Transverse colon (tissue), 4 donors: ENCODE results near the gene THBS2. TPM values are rescaled to one million over a fixed set of nuclear protein-coding genes. Genes with fewer than 3 reads are reported as not detected.

Experiments used
- DNase-seq: peaks from one replicate; pipeline ENCODE4 v3.0.0-alpha.2; 2019
- H3K27ac ChIP-seq, 4 donors: fragments of 200-600 bp; sonication (generic); 2 replicates each; pipeline ENCODE4 v1.5.1; 2016 to 2018; ENCODE audit warnings: inconsistent platforms in 4 of 4
- H3K27me3 ChIP-seq: fragments of 200-600 bp; sonication (generic); 2 replicates; pipeline ENCODE4 v1.5.1; 2017; ENCODE audit warnings: inconsistent platforms
- H3K36me3 ChIP-seq, 4 donors: fragments of 200-600 bp; sonication (generic); 2 replicates each; pipeline ENCODE4 v1.5.1; 2017 to 2019; ENCODE audit warnings: inconsistent platforms in 4 of 4
- H3K4me1 ChIP-seq, 4 donors: fragments of 200-600 bp; sonication (generic); 2 replicates each; pipeline ENCODE4 v1.5.1; 2017 to 2020; ENCODE audit warnings: inconsistent platforms in 4 of 4
- H3K4me3 ChIP-seq, 4 donors: fragments of 200-600 bp; sonication (generic); 1 replicate in 1 of 4; 2 replicates in 3 of 4; pipeline versions ENCODE4 v1.5.1 to v1.6.1; 2017 to 2019; ENCODE audit warnings: inconsistent platforms in 4 of 4
- H3K9me3 ChIP-seq, 2 donors: fragments of 200-600 bp; sonication (generic); 2 replicates each; pipeline ENCODE4 v1.5.1; 2017 to 2019; ENCODE audit warnings: inconsistent platforms in 2 of 2
- CTCF ChIP-seq, 5 experiments: fragments of 200-600 bp in 3 of 5; fragments of 450-650 bp in 2 of 5; sonication (generic) in 3 of 5; IDR thresholded peaks; 1 replicate in 2 of 5; 2 replicates in 3 of 5; pipeline ENCODE4 v1.5.1; 2016 to 2017; ENCODE audit warnings: antibody characterized with exemption in 5 of 5, inconsistent platforms in 3 of 5, mild to moderate bottlenecking in 2 of 5, moderate library complexity in 1 of 5
- EP300 ChIP-seq: sonication (generic); formaldehyde crosslinking; IDR thresholded peaks from one replicate; pipeline ENCODE4 v1.6.1; 2017; ENCODE audit warnings: antibody characterized with exemption, low read depth
- POLR2A ChIP-seq: fragments of 450-650 bp; IDR thresholded peaks from one replicate; pipeline ENCODE4 v1.6.1; 2016; ENCODE audit warnings: antibody characterized with exemption, mild to moderate bottlenecking, moderate library complexity
- POLR2AphosphoS5 ChIP-seq, 3 donors: sonication (generic); formaldehyde crosslinking; IDR thresholded peaks; one replicate each; pipeline ENCODE4 v1.6.1; 2016; ENCODE audit warnings: antibody characterized with exemption in 3 of 3
- WGBS, 2 donors: methylation state at CpG; one replicate each; pipeline ENCODE4 v1.1.5; 2018; ENCODE audit warnings: low coverage in 1 of 2; 5-methylcytosine and 5-hydroxymethylcytosine counted together
- in situ Hi-C, 4 donors: fragments of 200-750 bp; cut with MboI; loops; one replicate each; pipeline versions ENCODE4 v1.15.0 to v1.15.1; 2017; ENCODE audit warnings: low sequenced_read_pairs in 3 of 4, low pct_ligation_motif_present in 1 of 4, low pct_unique_long_range_greater_than_20kb in 1 of 4
- intact Hi-C: fragments of 100-400 bp; cut with DNase I; formaldehyde crosslinking; loops from one replicate; pipeline ENCODE4 v1.15.1; 2023; ENCODE audit warnings: low total_unique reads
- total RNA-seq, 4 donors: library from RNA; depleted of rRNA; stranded (reverse); fragments of >200 nt; gene quantifications; one replicate each; pipeline ENCODE4 v1.1.0, GENCODE V29; 2016

The THBS2 gene
- total RNA-seq, 4 donors from 2014 or later = 11.5 to 25.5 (median 18.1) TPM

- Histone ChIP-seq H3K4me1 (no peaks in the 10 kb centered on the region), H3K9me3 (no peaks in the 10 kb centered on the region), H3K4me3 (no peak overlapping the region), H3K27ac (no peak overlapping the region), H3K36me3 (no peaks in the 10 kb centered on the region), H3K27me3 (no peaks in the 10 kb centered on the region)
- TF ChIP-seq EP300 (no peak), POLR2A (no peak), CTCF (IDR thresholded peaks at IDR 0.05) (no peak), POLR2AphosphoS5 (IDR thresholded peaks at IDR 0.05) (no peak)
- intact Hi-C loops = no loop called here
- no peak for DNase-seq
- in situ Hi-C loops = no loop called here
- 92% methylated on average over 39 of the region's 40 CpGs; no CpG with 5 or more reads in 1 of the 2 donors for WGBS, 2 donors
Measured at GRCh38 chr6:169166896-169167580, 86.6 kb downstream of the THBS2 start.
